ELR (cell line): ENCODE results near the gene UBXN4.
"Not testable (repeated sequence)": the region's sequence is repeated elsewhere in the genome, so short reads cannot be mapped to it uniquely, and the experiment has no call there.

Experiments used
- DNase-seq: peaks from one replicate; pipeline ENCODE4 v3.0.0-alpha.2; 2015; ENCODE audit warnings: low read depth

UBXN4 gene

DNA sequence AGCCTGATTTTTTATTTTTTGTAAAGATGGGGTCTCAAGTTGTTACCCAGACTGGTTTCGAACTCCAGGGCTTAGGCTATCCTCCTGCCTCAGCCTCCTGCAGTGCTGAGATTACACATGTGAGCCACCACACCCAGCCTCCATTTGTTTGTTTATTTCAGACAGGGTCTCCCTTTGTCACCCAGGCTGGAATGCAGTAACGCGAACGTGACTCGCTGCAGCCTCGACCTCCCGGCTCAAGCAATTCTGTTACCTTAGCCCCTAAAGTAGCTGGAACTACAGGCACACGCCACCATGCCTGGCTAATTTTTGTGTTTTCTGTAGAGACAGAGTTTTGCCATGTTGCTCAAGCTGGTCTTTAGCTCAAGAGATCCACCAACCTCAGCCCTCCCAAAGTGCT lies 27.2 kb downstream of the UBXN4 start:
- DNase-seq = no peak

DNA sequence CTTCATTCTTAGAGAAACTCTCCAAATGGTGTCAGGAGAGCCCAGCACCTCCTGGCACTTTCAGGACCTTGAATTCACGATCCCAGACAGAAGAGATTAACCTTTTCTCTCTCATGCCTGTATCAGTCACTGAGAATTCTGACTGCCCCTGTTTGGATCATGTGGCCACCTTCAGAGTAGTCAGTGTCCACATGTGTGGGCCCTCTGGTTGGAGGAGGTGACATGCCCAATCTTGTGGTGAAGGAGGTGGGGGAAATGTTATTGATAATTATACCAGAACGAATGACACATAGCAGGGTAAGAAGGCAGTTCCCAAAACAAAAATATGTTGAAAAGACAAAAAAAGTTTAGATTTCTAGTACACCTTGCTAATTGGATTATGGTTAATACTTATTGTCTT lies 31.7 kb downstream of the UBXN4 start:
- DNase-seq = peak; percentile 30

DNA sequence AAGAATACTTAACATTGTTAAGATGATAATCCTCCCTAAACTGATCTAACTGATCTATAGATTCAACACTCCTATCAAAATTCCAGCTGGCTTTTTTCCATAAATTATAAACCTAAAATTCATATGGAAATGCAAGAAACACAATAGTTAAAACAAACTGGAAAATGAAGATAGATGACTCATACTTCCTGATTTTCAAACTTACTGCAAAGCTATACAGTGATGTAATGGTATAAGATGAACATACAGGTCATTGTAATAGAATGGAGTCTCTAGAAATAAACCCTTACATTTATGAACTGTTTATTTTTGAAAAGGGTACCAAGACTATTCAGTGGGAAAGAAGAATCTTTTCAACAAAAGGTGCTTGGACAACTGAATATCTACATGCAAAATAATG lies 32.3 kb downstream of the UBXN4 start:
- DNase-seq = peak; percentile 69

DNA sequence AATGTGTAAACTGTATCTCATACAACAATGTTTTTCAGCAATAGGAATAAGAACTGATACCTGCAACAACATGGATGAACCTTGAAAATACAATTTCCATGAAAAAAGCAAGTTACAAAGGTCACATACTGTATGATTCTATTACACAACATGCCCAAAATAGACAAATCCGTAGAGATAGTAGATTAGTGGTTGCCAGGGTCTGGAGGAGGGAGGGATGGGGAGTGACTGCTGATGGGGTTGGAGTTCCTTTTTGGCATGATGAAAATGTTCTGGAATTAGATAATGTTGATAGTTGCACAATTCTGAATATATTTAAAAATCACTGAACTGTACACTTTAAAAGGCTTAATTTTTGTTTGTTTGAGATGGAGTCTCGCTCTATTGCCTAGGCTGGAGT lies 33.8 kb downstream of the UBXN4 start:
- DNase-seq = no peak

DNA sequence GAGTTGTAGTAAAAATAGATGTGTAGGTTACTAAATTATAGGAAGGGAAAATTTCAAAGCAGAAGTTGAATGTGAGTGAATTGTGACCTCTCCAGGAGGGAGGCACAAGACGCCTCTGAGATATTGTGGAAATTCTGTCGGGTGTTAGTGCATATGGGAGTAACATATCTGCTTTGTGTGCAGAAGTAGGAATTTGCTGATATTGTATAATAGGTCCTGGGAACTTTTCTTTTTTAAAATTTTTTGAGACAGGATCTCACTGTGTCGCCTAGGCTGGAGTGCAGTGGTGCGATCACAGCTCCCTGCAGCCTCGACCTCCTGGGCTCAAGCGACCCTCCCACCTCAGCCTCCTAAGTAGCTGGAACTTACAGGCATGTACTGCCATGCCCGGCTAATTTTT lies 34.7 kb downstream of the UBXN4 start:
- no peak for DNase-seq

DNA sequence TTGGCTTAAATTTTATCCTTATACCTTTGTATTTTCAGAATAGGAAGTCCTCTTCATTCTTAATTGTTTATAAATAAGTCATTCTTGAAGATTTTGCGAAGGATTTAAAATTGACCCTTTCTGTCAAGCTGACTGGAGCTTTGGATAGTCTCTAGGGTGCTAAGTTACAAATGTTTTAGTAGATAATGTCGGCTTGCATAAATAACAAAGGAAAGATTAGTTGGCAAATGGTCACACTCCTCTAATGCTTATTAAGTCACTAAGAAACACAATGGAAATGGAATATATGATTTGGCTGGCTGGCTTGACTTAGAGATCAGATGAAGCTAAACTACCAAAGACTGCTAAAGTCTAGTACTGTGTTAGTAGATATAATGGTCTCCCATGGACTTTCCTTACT lies 40.6 kb downstream of the UBXN4 start:
- no peak for DNase-seq

DNA sequence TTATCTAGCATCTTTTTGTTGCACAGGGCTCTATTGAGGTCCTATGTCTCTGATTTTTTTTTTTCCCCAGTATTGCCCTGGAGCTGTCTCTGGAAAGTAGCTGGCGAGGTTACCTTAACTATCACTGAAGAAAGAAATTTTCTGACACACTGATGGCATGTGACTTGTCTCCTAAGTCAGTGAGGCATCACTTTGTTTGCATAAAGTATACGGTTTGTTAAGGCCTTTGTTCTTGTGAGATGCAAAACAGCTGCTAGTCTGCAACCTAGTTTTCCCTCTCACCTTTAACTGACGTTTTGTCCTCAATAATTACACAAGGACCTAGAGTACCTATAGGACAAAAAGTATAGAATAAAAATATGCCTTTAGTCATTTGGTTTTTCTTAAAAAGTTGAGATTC lies 41.8 kb downstream of the UBXN4 start:
- DNase-seq = no peak

DNA sequence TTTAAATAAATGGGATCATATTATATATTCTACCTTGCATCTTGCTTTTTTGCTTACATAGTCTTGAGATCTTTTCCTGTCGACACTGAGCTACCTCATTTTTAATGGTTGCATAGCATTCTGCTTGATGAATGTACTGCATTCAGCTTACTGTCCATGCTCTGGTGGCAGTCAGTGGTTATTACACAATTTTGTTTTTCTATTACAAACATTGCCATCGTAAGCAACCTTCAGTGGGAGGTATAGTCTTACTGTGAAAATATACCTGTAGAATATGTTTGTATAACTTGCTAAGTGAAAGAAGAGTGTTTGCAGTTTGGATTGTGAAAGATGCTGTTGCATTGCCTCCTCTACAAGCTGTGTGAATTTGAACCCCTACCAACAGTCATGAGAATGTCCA lies 43.4 kb downstream of the UBXN4 start:
- DNase-seq = peak; percentile 37

DNA sequence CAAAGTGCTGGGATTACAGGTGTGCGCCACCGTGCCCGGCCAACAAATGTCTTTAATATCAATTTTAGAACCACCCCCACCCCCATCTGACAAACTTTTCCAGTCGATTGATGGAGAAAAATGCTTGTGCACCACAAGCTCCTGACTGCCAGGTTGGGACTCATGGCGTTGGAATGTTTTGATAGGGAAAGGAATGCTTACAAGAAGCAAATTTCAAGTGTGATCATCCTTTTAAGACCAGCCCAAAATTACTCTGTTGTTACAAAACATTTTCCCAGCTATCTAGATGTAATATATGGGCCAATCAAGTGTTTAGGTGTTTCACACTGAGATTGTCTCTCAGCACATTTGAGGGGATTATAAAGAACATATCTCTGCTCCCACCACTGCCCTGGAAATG lies 45.2 kb downstream of the UBXN4 start:
- DNase-seq = peak; percentile 91

DNA sequence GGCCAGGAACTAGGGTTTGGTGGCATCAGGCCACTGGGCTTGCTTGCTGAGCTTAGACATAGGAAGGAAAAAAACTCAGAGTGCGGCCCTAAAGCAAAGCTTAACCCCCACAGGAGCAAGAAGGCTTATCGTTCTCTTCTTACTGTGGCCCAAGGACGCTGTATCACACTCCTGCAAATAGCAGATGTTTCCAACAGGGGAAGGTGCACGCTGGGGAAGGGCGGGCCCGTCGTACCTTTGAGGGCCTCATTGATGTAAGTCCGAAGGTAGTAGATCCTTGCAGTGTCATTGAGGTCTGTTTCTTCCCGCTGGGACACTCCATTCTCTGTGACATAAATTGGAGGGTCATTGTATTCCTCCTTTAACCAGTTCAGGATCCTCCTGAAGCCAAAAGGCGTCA lies 48.8 kb downstream of the UBXN4 start:
- DNase-seq = no peak

DNA sequence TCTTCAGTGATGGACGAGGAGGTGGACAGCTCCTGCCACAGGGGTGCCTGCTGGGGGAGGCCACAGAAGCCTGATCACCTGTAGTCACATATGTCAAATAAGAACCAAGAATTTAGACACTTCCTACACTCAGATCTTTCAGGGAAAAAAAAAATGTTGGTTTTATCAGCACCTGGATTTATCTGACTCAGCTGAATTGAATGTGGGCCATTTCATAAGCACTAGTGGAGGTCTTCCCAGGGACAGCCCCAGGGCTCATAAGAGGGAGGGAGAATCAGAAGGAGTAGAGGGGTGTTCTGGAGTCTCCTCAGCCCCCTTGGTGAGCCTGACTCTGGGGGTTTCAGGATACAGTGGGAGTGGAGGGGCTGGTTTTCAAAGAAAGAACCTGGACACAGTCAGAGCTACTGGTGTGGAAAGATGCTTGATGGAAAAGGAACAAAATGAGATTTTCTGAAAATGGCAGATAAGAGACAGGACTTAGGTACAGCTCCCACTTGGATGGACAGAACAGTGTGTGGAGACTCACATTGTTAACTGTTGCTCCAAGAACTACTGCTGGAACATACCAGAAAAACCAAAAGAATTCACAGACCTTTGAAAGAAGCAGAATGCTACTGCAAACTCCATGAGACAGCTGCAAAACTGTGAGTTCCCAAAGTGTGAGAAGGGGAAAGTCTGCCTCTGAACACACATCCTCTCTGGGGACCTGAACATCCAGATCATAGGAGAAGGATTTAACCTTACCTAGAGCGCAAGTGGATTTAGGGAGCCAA lies 49.9 kb downstream of the UBXN4 start:
- DNase-seq = peak; percentile 53

DNA sequence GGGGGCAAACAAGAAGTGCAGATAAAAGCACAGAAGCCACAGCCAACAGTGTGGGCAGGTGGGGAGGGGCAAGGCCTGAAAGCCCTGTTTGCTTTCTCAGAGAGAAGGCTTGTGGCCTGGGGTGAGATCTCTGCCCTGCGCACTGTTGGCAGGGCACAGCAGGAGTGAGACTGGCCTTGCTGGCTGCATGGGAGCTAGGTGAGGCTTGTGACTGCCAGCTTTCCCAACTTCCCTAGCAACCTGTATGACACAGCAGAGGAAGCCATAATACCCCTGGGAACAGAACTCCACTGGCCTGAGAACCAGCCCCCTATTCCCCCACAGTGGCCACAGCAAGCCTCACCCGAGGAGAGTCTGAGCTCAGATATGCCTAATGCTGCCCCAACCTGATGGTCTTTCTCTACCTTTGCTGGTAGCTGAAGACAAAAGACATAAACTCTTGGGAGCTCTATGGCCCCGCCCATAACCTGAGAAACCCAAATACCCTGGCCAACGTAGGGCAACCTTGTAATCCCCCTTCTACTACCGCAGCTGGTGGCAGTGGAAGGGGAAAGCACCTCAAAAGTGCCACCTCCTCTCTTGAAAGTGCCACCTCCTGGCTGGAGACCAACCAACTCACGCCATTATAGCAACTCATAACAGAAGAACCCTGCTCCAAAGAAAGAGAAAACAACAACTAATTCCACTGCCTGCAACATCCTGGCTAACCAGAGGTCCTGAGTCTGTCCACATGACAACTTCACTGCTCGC lies 50.9 kb downstream of the UBXN4 start:
- no peak for DNase-seq

DNA sequence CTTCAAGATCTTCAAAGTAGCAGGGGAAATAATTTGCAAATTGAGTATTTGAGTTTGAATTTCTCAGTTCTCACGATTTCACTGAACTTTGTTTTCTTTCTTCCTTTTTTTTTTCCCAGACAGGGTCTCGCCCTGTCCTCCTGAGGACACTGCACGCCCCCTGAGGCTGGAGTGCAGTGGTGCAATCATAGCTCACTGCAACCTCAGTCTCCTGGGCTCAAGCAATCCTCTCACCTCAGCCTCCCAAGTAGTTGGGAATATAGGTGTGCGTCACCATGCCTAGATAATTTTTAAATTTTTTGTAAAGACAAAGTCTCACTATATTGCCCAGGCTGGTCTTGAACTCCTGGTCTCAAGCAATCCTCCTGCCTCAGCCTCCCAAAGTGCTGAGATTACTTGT lies 54.0 kb downstream of the UBXN4 start:
- DNase-seq = not testable (repeated sequence)

DNA sequence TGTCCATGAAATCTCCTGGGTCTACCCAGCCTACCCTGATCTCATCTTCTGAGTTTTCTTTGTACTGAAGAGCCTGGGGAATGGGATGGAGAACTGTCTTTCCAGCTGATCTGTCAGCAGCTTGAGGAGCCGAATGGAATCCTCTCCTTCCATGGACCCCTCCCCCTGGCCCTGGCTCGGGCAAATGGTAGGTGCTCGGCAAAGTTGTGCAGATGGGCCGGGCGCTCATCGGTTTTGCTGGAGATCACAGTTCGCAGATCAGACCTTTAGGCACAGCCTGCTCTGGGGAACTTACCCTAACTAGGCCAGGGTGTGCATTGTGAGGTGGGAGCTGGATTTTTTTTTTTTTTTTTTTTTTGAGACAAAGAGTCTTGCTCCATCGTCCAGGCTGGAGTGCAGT lies 55.0 kb downstream of the UBXN4 start:
- no peak for DNase-seq

DNA sequence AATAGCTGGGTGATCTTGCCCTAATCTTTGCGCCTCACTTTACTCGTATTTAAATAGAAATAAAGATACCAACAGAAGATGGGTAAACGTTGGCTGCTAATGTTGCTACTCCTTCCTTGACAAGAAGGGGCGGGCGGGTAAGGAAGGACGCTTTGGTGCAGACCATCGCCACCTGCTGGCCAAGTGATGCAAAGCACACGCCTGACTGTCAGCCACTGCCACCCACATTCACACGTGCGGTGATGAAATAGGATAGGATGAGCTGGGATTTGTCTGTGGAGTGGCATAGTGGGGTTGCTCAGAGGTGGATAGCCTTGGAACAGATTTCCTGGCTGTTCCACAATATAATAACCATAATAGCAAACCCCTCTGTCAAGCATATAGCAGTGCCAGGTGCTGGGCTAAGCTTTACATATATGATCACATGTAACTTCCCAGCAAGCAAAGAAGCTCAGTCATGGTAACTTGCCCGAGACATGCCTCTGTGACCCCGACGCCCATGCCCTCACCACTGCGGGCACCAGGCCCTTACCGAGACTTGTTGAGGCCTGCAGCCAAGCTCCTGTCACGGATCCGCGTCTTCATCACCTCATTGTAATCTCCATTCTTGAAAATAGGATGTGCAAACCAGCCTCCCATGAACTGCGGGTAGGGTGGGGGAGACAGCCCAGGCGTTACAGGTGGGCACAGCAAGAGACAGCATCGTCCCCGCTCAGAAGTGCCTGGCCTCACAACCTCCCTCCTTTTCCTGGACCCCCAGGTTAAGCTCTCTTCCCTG lies 56.0 kb downstream of the UBXN4 start:
- DNase-seq = peak; percentile 83

DNA sequence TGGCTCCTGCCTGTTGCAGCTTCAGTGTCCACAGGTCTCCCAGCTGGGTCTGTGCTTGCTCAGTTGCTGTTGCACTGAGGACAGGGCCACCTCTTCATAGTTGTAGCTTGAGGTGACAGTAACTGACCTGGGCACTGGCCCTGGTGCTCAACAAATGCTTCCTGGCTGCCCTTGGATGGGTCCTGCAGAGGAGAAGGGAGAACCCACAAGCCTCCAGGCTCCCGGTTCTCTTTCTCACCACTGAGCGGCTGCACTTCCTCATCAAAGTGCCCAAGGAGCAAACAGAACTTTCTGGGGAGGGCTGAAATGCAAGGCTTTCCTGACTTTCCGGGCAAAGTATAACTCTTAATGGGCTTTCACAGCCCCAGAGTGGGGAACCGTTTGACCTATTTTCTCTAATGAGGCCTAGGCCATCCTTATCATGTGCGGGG lies 56.6 kb downstream of the UBXN4 start:
- no peak for DNase-seq

DNA sequence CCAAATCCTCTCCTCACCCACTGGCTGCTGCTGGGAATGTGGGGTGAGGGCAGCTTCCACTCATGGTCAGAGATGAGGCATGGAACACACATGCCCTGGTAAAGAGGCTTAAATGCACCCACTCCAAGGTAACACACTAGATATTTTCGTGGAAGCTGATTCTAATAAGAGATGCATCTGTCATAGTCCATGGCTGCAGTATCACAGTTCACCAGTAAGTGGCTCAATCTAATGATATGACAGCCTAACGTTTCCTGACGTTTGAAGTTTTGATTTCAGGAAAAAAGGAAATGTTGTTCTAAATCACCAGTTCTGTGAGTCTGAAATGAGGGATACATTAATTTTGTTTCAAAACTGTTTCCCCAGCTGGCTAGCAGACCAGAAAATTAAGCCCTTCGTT lies 57.1 kb downstream of the UBXN4 start:
- no peak for DNase-seq

DNA sequence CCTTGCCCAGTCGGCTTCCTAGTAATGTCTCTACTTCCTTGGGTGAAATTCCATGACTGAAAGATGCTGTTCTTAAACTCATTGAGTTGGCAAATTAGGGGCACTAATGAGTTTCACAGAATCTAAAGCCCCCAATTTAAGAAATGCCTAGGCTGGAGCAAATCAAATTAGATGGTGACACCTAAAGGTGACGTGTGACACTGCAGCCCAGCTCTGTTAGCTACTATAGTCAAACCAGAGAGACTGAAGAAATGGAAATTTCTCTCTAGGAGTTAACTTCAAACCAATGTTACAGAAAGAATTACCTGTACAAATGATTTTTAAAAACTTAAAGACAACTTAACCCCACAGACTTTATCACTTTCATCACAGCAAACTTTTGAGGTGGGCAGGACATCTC lies 58.1 kb downstream of the UBXN4 start:
- DNase-seq = no peak

DNA sequence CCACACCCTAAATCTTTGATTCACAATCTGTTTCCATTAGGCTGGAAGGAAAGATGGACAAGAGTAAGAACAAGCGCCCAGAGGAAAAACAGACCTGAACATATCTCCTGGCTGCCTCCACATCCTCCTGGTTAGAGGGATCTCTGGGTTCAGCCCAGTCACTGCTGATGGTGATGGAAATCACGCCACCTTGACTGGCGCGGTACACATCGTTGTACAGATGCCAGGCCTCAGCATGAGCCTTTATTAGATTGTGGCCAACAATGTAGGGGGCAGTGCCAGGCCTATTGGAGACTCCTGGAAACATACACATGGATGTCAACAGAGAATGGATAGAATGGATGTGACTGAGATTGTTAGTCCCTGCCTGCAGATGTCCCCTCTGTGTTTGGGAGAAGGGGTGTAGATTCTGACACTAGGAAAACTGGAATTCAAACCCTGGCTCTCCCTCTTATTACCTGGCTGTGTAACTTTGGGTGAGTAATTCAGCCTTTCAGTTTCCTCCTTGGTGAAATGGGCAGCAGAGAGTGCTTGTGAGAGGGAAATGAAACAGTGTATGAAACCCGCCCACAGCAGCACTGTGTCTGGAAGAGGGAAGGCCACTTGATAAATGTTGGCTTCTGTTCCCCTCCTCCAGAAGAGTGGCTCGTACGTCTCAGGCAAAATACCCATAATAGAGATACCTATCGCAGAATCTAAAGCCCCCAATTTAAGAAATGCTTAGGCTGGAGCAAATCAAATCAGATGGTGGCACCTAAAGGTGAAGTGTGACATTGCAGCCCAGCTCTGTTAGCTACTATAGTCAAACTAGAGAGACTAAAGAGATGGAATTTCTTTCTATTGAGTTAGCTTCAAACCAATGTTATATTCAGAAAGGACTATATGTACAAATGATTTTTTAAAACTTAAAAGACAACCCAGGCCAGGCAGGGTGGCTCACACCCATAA lies 59.1 kb downstream of the UBXN4 start:
- DNase-seq = no peak

DNA sequence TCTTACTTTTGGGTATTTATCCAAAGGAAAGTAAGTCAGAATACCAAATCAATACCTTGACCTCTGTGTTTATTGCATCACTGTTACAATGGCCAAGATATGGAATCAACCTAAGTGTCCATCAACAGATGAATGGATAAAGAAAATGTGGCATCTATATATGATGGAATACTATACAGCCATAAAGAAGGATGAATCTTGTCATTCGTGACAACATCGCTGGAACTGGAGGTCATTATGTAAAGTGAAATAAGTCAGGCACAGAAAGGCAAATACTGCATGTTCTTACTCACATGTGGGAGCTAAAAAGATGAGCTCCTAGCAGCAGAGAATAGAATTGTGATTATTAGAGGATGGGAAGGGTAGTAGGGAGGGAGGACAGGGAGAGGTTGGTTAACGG lies 60.7 kb downstream of the UBXN4 start:
- no peak for DNase-seq

DNA sequence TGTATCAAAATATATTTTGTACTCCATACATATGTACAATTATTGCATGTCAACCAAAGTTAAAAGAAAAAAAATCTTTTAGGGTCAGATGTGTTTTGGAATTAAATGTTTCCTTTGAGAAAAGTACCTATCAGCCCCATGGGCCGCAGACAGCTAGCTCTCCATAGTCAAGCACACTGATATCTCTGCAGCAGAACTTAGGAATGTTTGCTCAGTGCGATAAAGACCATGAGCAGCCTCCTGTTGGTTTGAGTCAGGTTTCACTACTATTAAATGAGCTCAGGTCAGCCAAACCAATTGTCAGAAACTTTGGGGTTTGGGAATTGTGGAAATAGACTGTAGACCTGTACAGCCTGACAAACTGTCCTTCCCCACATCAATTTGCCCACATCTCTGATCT lies 61.6 kb downstream of the UBXN4 start:
- DNase-seq = no peak

DNA sequence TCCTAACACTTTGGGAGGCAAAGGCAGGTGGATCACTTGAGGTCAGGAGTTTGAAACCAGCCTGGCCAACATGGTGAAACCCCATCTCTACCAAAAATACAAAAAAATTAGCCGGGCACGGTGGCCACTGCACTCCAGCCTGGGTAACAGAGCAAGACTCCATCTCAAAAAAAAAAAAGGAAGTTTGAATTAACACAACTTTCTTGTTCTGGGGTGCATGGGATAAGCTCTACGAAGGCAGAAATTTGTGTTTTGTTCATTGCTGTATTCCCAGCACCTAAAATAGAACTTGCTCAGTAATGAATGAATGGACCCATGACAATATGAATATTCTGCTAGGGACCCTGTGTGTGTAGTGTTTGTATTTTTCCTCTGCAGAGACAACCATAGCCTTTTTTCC lies 66.2 kb downstream of the UBXN4 start:
- DNase-seq = not testable (repeated sequence)
